GM21786 (cell line): ENCODE measurements around the gene CYRIA.

Experiments
- ATAC-seq: cut with Tn5 transposase; IDR thresholded peaks from one replicate; pipeline ENCODE4 v1.9.1; 2021; ENCODE audit not compliant: unreplicated experiment

CYRIA gene

GRCh38 chr2:16665748-16666448 lies at the start of gene CYRIA:
TSS of gene CYRIA (minus strand) at chr2:16665834. CDS start at chr2:16588119, 77,715 bp downstream.
- ATAC-seq = peak; percentile 61

- peak; percentile 60 for ATAC-seq
Measured at GRCh38 chr2:16713011-16713423, 47.4 kb upstream of the CYRIA start.

GRCh38 chr2:16709769-16710168 lies 44.1 kb upstream of the CYRIA start:
- ATAC-seq = no peak

- no peak for ATAC-seq
Measured at GRCh38 chr2:16708173-16708572, 42.5 kb upstream of the CYRIA start.

GRCh38 chr2:16707014-16707623 lies 41.5 kb upstream of the CYRIA start:
- ATAC-seq = no peak

GRCh38 chr2:16700551-16701259 lies 35.1 kb upstream of the CYRIA start:
- ATAC-seq = no peak

- ATAC-seq = no peak
Measured at GRCh38 chr2:16693854-16694253, 28.2 kb upstream of the CYRIA start.

- ATAC-seq = no peak
Measured at GRCh38 chr2:16691261-16691660, 25.6 kb upstream of the CYRIA start.

- no peak for ATAC-seq
Measured at GRCh38 chr2:16687955-16688354, 22.3 kb upstream of the CYRIA start.

- ATAC-seq = no peak
Measured at GRCh38 chr2:16687222-16687621, 21.6 kb upstream of the CYRIA start.

- no peak for ATAC-seq
Measured at GRCh38 chr2:16686641-16687040, 21.0 kb upstream of the CYRIA start.

- no peak for ATAC-seq
Measured at GRCh38 chr2:16685340-16685715, 19.7 kb upstream of the CYRIA start.

- ATAC-seq = no peak
Measured at GRCh38 chr2:16684676-16685339, 19.2 kb upstream of the CYRIA start.

GRCh38 chr2:16683576-16683975 lies 17.9 kb upstream of the CYRIA start:
- no peak for ATAC-seq

GRCh38 chr2:16682431-16683118 lies 16.9 kb upstream of the CYRIA start:
- no peak for ATAC-seq

- ATAC-seq = no peak
Measured at GRCh38 chr2:16680781-16681180, 15.1 kb upstream of the CYRIA start.

GRCh38 chr2:16680304-16680703 lies 14.7 kb upstream of the CYRIA start:
- no peak for ATAC-seq

- no peak for ATAC-seq
Measured at GRCh38 chr2:16678964-16679363, 13.3 kb upstream of the CYRIA start.

- no peak for ATAC-seq
Measured at GRCh38 chr2:16677875-16678274, 12.2 kb upstream of the CYRIA start.

GRCh38 chr2:16675781-16676180 lies 10.1 kb upstream of the CYRIA start:
- no peak for ATAC-seq

GRCh38 chr2:16674154-16674553 lies 8.5 kb upstream of the CYRIA start:
- no peak for ATAC-seq
